Measurements from ENCODE around the gene RSAD2.
"Not testable (repeated sequence)": the region's sequence is repeated elsewhere in the genome, so short reads cannot be mapped to it uniquely, and the experiment has no call there.

RSAD2 gene

GRCh38 chr2:6877402-6878304 lies at the start of gene RSAD2:
Gene RSAD2, plus strand, starts transcription at chr2:6877777. Its CDS starts 24 bp downstream, at chr2:6877801.
- DNase-seq: peak in 4 of 6 experiments; percentile 12 to 70 (median 63)

DNA sequence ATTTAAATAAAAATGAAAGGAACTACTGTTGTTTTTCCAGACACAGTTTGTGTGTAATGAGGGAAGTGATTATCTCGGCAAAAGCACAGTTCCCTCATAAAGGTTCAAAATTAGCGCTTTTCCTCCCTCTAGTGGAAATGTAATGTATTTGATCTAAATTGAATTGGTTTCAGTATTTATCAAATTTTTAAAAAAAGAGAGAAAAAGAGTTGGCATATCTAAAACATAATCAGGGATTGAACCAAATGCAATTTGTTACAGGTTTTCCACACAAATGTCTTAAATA lies 49.3 kb upstream of the RSAD2 start:
- peak in 2 of 6 experiments; percentile 4 to 5 for DNase-seq

GRCh38 chr2:6831229-6831628 lies 46.3 kb upstream of the RSAD2 start:
- no peak for DNase-seq

DNA sequence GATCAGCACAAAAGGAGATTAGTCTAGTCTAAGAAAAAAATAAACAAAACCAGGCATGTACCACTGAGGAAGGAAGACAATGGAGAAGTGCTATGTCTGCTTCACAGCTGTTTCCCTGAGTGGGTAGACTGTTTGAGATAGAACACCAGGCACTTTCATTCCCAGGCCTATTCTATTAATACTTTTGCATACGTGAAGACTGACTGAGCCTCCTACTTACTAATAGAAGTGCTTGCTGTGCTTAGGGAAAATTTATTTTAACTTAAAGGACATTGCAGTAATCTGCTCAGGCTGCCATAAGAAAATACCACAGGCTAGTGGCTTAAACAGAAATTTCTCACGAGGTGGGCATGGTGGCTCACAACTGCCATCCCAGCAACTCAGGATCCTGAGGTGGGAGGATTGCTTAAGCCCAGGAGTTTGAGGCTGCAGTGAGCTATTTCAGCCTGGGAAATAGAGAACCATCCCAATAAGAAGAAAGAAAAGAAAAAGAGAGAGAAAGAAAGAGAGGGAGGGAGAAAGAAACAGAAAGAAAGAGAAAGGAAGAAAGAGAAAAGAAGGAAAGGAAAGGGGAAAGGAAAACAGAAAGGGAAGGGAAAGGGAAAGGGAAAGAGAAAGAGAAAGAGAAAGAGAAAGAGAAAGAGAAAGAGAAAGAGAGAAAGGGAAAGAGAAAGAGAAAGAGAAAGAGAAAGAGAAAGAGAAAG lies 44.8 kb upstream of the RSAD2 start:
- no peak for DNase-seq

DNA sequence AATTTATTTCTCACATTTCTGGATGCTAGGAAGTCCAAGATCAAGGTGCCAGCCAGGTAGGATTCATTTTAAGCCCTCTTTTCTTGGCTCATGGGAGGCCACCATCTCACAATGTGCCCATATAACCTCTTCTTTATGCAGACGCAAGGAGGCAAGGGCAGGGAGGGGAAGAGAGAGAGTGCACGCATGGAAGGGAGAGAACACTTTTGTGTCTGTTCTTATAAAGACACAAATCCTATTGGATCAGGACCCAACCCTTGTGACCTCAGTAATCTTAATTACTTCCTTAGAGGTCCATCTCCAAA lies 44.3 kb upstream of the RSAD2 start:
- no peak for DNase-seq

- no peak for DNase-seq
These were observed 43.4 kb upstream of the RSAD2 start for GRCh38 chr2:6834163-6834562.

- no peak for DNase-seq
These were observed 42.1 kb upstream of the RSAD2 start for GRCh38 chr2:6835467-6835866.

- DNase-seq: no peak
These were observed 38.8 kb upstream of the RSAD2 start for GRCh38 chr2:6838673-6839319.

- DNase-seq: no peak
These were observed 35.9 kb upstream of the RSAD2 start for GRCh38 chr2:6841537-6842287.

GRCh38 chr2:6845312-6845711 lies 32.3 kb upstream of the RSAD2 start:
- DNase-seq: peak in 1 of 6 experiments; percentile 9

DNA sequence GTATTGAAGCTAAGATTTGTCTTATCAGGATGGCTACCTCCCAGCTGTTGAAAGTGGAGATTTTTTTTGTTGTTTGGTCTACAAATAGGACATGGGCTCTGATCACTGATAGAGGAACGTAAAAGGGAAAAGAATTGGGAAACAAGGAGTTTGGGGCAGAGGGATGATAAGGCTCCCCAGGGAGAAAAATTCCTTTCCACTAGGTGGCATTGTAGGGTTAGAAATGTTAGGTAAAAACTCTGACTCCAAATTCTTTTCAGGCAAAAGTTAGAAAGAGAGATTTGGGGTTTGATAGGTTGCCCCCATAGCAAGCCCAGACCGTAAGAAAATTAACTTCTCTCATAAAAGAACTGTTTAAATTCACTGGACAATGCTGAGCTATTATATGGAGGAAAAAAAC lies 31.7 kb upstream of the RSAD2 start:
- DNase-seq: no peak

DNA sequence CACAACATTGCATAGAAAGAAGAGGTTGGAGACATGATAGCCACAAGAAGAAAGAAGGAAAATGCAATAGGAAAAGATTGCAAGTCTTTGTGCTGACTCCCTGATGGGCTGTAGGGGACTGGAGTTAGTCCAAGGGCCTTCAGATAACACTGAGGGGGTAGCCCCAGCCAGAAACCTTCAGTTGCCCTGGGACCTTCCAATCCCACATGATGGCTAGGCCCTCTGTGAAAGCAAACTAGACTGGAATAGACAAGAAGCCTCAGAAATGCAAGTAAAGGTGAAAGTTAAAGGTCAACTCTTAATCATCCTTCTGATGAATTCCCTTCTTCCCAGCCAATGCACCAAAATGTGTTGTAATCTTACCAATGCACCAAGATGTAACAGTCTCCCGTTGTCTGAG lies 31.0 kb upstream of the RSAD2 start:
- no peak for DNase-seq

- DNase-seq: no peak
These were observed 30.5 kb upstream of the RSAD2 start for GRCh38 chr2:6846967-6847681.

DNA sequence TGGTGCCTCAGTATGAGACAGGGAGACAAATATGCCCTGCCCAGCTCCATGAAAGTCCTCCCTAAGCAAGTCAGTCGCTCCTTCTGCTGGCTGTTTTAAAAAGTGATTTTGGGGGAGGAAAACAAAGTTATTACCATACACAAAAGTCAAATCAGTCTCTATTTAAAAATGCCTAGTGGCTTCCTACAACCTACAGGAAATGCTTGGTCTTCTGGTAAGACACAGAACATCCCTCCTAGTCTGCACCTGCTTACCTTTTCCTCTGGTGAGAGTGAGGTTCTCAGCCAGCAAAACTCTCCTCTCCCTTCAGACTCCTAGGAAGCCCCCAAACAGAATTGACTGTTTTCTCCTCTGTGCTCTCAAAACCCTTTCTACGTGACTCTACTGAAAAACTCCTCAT lies 25.4 kb upstream of the RSAD2 start:
- no peak for DNase-seq

GRCh38 chr2:6854416-6854815 lies 23.2 kb upstream of the RSAD2 start:
- DNase-seq: no peak

DNA sequence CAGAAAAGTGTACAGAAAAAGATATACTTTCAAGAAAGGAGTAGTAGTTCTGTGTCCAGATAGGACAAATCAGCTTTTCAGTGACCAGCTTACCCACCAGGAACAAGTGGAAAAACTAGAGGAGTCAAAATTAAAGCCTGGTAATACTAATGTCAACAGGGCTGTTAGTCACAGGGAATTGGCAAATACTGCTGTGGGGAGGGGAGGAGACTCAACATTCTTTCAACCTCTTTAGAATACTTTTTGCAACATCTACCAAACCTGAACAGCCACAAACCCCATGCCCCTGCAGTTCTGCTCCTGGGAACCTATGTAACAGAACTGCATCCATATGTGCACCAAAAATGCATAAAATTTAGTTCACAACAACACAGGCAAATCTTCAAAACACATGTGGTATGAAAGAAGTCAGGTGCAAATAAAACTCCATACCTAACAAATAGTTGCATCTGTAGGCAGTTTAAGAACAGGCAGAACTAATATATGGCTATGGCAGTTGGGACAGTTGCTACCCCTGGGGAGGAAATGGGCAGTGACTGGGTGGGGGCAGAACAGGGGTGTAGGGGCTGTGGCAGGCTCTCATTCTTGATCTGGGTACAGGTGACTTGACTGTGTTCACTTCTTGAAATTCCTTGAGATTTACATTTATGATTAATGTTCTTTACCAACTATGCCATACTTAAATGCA lies 21.6 kb upstream of the RSAD2 start:
- no peak for DNase-seq

DNA sequence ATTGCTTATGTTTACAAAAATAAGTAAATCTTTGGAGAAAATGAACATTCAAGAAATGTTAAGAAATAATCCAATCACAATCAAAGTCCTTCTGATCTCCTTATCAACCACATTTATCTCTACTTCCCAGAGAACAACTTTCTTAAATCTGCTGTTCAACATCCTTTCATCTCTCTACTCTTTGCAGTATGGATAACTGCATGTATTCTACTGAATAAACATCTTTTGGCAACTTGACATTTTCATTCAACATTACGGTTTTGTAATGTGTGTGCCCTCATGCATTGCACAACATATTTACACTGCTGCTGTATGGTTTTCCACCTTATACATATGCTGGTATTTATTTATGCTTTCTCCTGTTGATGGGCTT lies 21.0 kb upstream of the RSAD2 start:
- DNase-seq: no peak

DNA sequence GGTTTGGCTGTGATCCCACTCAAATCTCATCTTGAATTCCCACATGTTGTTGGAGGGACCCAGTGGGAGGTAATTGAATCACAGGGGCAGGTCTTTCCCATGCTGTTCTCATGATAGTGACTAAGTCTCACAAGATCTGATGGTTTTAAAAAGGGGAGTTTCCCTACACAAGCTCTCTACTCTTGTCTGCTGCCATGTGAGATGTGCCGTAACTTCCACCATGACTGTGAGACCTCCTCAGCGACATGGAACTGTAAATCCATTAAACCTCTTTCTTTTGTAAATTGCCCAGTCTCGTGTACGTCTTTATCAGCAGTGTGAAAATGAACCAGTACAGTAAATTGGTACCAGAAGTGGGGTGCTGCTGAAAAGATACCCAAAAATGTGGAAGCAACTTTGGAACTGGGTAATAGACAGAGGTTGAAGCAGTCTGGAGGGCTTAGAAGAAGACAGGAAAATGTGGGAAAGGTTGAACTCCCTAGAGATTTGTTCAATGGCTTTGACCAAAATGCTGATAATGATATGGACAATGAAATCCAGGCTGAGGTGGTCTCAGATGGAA lies 19.0 kb upstream of the RSAD2 start:
- not testable (repeated sequence) for DNase-seq

DNA sequence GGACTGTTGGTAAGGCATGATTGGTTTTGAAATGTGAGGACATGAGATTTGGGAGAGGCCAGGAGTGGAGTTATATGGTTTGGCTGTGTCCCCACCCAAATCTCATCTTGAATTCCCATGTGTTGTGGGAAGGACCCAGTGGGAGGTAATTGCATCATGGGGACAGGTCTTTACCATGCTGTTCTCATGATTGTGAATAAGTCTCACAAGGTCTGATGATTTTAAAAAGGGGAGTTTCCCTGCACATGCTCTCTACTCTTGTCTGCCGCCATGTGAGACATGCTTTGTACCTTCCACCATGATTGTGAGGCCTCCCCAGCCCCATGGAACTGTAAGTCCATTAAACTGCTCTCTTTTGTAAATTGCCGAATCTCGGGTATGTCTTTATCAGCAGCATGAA lies 17.3 kb upstream of the RSAD2 start:
- DNase-seq: no peak

- no peak for DNase-seq
These were observed 13.8 kb upstream of the RSAD2 start for GRCh38 chr2:6863792-6864191.

- no peak for DNase-seq
These were observed 13.3 kb upstream of the RSAD2 start for GRCh38 chr2:6864231-6864754.
